GM21737 (cell line): ENCODE measurements around the gene IZUMO4.
"Not testable (repeated sequence)": the region's sequence is repeated elsewhere in the genome, so short reads cannot be mapped to it uniquely, and the experiment has no call there.

Experiments used
- ATAC-seq: cut with Tn5 transposase; IDR thresholded peaks from one replicate; pipeline ENCODE4 v1.9.1; 2021; ENCODE audit warnings: mild to moderate bottlenecking, moderate library complexity; ENCODE audit not compliant: unreplicated experiment

Gene IZUMO4

GRCh38 chr19:2080336-2080988 is 16.3 kb upstream of the IZUMO4 start:
- ATAC-seq: no peak

DNA sequence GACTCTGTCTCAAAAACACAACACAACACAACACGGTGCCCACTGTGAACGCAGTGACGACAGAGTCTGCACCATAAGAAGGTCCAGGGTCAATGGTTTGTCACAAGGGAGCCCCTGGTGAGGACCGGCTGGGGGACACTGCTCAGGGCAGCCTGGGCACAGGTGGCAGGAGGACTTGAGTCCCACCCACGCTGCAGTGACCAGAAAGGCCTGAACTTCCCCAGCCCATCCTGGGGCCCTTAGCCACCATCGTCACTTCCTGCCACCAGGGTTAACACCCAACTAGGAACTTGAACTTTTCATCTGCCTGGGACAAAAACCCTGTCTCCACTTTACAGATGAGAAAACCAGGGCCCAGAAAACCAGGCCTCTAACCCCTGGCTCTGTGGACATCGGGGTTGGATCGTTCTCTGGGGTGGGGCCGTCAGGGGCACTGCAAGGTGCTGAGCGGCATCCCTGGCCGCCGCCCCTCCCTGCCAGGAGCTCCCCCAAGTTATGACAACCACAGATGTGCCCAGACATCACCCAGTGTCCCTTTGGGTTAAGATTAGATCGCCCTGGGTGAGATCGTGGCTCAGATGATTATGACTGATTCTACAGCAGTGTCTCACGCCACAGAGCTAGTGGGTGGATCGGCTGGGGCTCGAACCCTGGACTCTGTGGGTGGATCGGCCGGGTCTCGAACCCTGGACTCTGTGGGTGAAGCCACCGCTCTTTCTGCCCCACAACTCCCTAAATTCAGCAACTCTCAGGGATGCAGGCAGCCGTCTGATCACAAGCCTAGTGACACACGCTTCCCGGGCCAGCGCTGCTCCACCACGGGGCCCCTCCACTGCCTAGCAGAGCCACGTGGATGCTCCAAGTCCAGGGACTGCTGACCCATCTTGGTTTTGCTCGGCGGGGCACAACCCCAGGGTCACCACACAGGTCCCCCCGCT is 14.6 kb upstream of the IZUMO4 start:
- no peak for ATAC-seq

- ATAC-seq: no peak
Observed at GRCh38 chr19:2083174-2083854, 13.4 kb upstream of the IZUMO4 start.

DNA sequence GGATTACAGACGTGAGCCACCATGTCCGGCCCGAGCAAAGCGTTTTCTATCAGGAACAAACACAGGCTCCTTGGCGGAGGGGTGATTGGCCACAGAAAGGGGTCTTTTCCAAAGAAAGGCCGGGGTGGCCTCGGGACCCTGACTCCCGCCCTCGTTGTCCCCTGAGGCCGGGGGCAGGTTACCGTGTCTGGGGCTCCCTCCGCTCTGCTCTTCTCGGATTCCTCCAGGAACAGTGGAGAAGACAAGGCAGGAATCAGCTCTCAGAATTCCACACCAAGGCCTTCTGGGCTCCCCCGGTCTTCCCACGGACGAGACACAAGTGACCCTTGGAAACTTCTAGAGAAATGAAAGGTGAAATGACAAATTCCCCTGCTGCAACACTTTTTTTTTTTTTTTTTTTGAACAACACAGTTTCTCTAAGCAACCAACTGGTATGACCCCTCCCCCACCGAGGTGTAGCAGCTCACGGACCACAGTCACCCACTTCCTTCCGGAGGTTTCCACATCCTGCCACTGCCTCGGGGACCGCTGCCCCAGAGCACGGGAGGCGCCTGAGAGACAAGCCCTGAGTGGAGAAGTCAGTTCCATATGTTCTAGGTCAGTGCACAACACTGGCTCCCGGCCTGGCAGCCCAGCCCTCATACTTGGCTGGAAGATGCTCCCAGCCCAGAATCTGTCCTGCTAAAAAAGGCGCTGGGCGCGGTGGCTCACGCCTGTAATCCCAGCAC is 11.6 kb upstream of the IZUMO4 start:
- no peak for ATAC-seq

DNA sequence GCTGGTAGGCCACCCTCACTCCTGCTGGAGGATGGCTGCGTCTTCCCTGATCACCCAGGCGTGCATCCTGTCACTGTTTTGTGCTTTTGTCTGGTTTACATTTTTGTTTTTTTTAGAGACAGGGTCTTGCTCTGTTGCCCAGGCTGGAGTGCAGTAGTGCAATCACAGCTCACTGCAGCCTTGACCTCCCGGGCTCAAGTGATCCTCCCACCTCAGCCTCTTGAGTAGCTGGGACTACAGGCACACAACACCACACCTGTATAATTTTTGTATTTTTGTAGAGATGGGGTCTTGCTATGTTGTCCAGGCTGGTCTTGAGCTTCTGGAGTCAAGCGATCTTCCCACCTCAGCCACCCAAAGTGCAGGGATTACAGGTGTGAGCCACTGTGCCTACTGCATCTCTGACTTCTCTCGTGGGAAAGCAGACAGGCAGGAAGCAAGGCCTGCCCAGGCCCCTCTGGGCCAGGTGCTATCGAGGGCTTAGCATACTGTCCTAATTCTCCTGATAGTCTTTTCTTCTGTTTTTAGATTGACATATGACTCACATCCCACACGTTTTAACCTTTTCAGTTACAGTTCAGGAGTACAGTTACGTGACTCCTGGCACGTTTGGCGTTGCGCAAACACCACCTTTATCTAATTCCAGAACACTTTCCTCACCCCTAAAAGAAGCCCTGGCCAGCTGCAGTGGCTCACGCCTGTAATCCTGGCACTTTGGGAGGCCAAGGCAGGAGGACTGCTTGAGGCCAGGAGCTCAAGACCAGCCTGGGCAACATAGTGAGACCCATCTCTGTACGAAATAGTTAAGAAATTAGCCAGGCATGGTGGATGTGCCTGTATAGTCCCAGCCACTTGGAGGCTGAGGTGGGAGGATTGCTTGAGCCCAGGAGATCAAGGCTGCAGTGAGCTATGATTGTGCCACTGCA is 9.8 kb upstream of the IZUMO4 start:
- not testable (repeated sequence) for ATAC-seq

GRCh38 chr19:2087621-2088100 is 9.1 kb upstream of the IZUMO4 start:
- no peak for ATAC-seq

GRCh38 chr19:2089001-2089711 is 7.6 kb upstream of the IZUMO4 start:
- no peak for ATAC-seq

DNA sequence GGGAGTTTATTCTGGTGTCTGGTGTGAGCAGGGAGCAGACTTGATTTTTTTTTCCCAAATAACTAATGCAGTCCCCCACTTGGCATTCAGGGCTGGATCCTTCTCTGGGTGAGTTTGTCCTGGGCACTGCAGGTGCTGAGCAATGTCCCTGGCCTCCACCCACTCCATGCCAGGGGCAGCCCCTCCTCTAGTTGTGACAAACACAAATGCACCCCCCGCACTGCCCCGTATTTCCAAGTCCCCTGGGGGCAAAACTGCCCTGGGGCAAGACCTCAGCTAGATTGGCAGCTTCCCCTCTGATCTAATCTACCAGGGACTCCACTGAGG is 7.0 kb upstream of the IZUMO4 start:
- peak; percentile 1 for ATAC-seq

DNA sequence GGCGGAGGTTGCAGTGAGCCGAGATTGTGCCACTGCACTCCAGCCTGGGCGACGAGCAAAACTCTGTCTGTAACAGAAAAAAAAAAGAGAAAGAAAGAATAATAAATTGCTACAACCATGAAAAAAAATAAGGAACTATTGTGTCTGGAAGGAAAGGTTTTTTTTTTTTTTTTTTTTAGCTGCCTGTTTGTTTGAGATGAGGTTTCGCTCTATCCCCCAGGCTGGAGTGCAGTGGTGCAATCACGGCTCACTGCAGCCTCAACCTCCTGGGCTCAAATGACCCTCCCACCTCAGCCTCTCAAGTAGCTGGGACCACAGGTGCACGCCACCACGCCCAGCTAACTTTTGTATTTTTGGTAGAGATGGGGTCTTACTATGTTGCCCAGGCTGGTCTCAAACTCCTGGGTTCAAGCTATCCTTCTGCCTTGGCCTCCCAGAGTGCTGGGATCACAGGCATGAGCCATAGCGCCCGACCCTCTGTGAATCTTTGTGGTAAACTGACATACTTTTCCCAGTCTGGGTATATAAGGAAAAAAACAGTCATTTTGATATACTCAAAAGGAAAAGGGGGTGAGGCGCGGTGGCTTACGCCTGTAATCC is 4.7 kb upstream of the IZUMO4 start:
- ATAC-seq: not testable (repeated sequence)

- peak; percentile 34 for ATAC-seq
Observed at GRCh38 chr19:2096034-2096479, 658 bp upstream of the IZUMO4 start, which contains the start of gene MOB3A. Gene MOB3A (minus strand): TSS chr19:2096326. CDS start chr19:2078560, 17,766 bp downstream.

GRCh38 chr19:2097203-2097885 is 629 bp downstream of the IZUMO4 start:
- ATAC-seq: peak; percentile 2

GRCh38 chr19:2097886-2098327 is 1.2 kb downstream of the IZUMO4 start:
- ATAC-seq: no peak

DNA sequence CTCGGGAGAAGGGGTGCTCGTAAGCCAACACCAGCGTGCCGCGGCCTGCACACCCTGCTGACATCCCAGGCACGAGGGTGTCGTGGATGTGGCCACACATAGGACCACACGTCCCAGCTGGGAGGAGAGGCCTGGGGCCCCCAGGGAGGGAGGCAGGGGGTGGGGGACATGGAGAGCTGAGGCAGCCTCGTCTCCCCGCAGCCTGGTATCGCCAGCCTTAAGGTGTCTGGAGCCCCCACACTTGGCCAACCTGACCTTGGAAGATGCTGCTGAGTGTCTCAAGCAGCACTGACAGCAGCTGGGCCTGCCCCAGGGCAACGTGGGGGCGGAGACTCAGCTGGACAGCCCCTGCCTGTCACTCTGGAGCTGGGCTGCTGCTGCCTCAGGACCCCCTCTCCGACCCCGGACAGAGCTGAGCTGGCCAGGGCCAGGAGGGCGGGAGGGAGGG is 2.4 kb downstream of the IZUMO4 start:
- ATAC-seq: no peak

- no peak for ATAC-seq
Observed at GRCh38 chr19:2099937-2100718, 3.4 kb downstream of the IZUMO4 start.

- no peak for ATAC-seq
Observed at GRCh38 chr19:2100719-2101061, 4.0 kb downstream of the IZUMO4 start.

GRCh38 chr19:2101417-2102335 is 5.0 kb downstream of the IZUMO4 start:
- ATAC-seq: no peak
